PC-3 (cell line): ENCODE results near the gene COL2A1.
A peak's percentile ranks its signal among the peaks of the same experiment; 100 is the strongest.

ENCODE experiments used
- CTCF ChIP-seq: fragments of 300-600 bp; sonication (generic); conservative IDR thresholded peaks from 2 replicates; pipeline ENCODE4 v1.5.1; 2017; ENCODE audit warnings: antibody characterized with exemption, low read depth, mild to moderate bottlenecking, low read length
- EZH2 ChIP-seq: fragments of 300-600 bp; sonication (generic); IDR thresholded peaks from one replicate; pipeline ENCODE4 v1.6.1; 2017; ENCODE audit warnings: antibody characterized with exemption, mild to moderate bottlenecking, low read length; ENCODE audit not compliant: unreplicated experiment
- EZH2phosphoT487 ChIP-seq: fragments of 300-600 bp; sonication (generic); IDR thresholded peaks from 2 replicates; pipeline ENCODE4 v1.6.1; 2018; ENCODE audit warnings: mild to moderate bottlenecking, antibody characterized with exemption, low read length, borderline replicate concordance

- TF ChIP-seq CTCF (peak; percentile 89), EZH2 (no peak), EZH2phosphoT487 (no peak)
These were observed 54.6 kb downstream of the COL2A1 start for GRCh38 chr12:47949441-47950341.
